Bronchial smooth muscle cell (primary cell): ENCODE data around the gene LINGO1. TPM values are rescaled to one million over a fixed set of nuclear protein-coding genes. Genes with fewer than 3 reads are reported as not detected.

ENCODE experiments used
- total RNA-seq: library from RNA; depleted of rRNA; stranded (reverse); fragments of >200 nt; gene quantifications from 2 replicates; pipeline ENCODE4 v1.2.1, GENCODE V29; 2014

Gene LINGO1
- total RNA-seq = not detected in 2 replicates

GRCh38 chr15:77632534-77633133 lies at the start of gene LINGO1:
Gene LINGO1 (minus strand): TSS chr15:77632912. CDS start chr15:77632315, 597 bp downstream.

Other genes starting within 250 kb of the LINGO1 start
- gene PEAK1, start 212.8 kb downstream of the LINGO1 start, total RNA-seq = 43.9 and 48.1 TPM in 2 replicates
- gene HMG20A, start 212.0 kb downstream of the LINGO1 start, total RNA-seq = 18.1 and 23.6 TPM in 2 replicates